NCI-H2029 (cell line): ENCODE measurements around the gene HDAC4.

ENCODE experiments used
- DNase-seq: peaks from one replicate; lab custom pipeline; 2025; lab: John Stamatoyannopoulos, UW

HDAC4 gene

DNA sequence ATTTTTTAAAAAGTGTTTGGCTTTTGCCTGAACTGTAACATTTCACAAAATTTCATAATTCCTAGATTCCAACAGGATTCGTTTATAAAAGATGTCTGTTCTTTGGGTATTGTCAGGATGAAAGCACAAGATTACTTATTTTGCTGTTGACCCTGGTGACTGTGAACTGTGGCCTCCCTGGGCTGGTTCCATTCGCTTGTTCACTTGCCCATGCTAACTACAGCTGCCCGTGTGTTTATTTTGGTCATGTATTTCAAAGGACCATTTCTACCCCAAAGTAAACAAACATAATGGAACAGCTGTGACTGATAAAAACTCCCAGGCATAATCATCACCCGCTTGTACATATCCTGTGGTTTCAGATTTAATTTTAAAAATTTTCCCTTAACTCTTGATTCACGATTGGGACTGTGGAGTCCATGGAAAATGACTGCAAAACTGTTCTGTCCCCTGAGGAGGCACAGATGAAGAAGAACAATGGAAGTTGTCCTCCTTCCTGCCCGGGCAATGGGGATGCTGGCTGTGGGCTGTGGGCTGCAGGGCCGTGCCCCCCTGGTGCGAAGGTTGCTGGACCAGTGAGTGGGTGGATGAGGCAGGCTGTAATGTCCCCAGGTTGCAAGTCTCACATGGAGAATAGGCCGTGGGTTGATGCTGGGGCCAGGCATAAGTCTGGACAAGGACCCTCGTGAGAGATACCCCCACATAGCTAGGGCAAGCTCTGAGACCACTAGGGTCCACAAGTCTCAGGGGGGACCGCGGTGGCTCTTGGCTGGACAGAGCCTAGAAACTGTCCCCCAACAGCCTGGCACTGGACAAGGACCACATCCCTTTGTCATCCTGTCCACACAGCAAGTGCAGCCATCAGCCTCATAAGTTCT, 28.9 kb upstream of the HDAC4 start:
- DNase-seq: no peak

DNA sequence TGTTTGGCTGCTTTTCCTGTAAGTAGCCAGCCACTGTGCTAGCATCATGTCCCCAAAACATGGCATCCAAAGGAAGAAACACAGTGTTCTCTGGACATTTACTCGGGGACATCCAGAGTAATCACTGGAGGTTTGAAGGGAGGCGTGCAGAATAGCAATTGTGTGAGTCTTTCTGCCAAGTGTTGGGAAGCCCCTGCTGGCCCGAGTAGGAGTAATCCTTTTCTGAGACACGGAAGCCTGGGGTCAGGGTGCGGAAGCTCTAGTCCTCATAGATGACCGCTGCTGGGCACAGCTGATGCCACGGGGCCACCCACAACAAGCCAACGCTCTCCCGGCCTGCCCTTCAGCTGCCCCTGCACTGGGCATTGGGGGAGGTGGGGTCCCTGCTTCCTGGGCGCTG, 24.8 kb upstream of the HDAC4 start:
- no peak for DNase-seq

GRCh38 chr2:239424337-239425045, 23.7 kb upstream of the HDAC4 start:
- DNase-seq: no peak

GRCh38 chr2:239423551-239423950, 22.7 kb upstream of the HDAC4 start:
- DNase-seq: no peak

DNA sequence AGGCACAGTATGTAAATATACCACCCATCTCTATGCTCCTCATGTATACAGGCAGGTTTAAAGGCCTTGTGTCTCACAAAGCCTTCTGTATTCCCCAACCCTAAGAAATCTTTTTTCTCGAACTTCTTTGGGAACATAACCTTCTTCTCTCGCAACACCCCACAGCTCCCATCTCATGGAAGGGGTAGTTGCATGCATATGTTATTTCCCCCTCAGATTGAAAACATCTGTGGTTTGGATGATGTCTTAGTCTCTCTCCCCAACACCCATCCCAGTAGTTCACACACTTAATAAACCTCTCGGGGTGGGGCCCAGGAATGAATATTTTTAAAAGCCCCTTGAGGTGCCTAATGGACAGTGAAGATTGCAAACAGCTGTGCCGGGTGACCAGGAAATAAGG, 21.0 kb upstream of the HDAC4 start:
- no peak for DNase-seq

- DNase-seq: no peak
These were observed 19.3 kb upstream of the HDAC4 start for GRCh38 chr2:239420082-239420481.

- no peak for DNase-seq
These were observed 18.1 kb upstream of the HDAC4 start for GRCh38 chr2:239418918-239419317.

- no peak for DNase-seq
These were observed 12.2 kb upstream of the HDAC4 start for GRCh38 chr2:239412905-239413603.

GRCh38 chr2:239411549-239412319, 10.9 kb upstream of the HDAC4 start:
- DNase-seq: no peak

- DNase-seq: no peak
These were observed 10.3 kb upstream of the HDAC4 start for GRCh38 chr2:239411117-239411516.

DNA sequence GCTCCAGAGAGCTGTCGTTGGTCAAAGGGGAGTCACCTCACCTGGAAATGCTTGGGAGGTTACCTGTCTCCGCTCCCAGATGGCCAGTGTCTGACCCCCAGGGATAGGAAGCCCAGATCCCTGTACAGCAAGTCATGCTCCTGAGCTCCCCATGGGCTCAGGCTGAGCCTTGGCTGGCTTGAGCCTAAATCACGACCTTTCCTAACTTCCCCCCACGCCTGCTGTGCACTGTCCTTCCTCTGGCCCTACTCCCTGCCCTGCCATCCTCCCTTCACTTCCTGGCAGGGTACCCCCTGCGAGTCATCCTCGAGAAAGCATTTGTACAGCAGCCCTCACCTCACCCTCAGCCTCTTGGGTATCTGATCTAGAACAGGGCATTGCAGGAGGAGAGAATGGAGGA, 9.2 kb upstream of the HDAC4 start:
- DNase-seq: no peak

GRCh38 chr2:239407112-239407511, 6.3 kb upstream of the HDAC4 start:
- no peak for DNase-seq

DNA sequence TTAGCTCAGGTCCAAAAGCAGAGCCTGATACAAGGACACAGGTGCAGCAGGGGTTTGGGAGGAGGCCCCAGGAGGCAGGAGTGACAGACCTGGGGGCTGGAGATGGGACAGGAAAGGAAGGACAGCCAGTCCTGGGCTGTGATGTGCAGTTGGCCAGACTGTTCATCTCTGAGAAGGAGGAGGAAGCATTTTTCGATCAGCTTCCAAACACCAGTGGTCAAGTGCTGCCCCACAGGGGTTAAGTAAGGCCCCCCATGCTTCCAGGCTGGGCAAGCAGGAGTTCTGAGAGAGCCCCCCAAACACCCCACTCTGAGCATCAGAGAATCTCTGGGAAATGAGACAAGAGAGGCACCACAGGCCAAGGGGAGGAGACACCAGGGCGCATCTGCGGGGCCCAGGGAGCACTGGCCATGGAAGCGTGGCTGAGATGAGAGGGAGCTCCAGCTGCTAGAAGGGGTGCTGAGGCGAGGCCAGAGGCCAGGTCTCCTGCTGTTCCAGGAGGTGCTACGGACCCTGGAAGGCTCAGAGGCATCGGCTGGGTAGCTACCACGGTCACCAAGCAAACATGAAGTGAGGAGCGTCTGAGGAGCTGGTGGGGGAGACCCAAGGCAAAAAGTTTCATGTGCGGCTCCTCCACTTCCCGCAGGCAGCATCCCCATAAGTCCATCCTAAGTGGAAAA, 5.6 kb upstream of the HDAC4 start:
- no peak for DNase-seq

DNA sequence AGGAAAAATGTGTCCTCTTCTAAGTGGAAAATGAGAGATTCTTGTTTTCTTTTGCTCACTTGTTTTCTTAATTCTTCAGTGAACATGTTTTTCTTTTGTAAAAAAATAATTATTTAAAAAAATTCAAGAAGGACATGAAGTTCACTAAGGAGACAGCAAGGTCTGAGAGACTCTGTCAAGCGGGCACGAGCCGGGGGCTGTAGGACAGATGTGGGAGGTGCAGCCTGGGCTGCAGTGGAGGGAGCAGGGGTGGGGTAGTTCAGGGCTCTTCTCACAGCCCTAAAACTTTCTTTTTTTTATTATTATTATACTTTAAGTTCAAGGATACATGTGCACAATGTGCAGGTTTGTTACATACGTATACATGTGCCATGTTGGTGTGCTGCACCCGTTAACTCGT, 4.3 kb upstream of the HDAC4 start:
- DNase-seq: no peak

GRCh38 chr2:239402666-239403065, 1.8 kb upstream of the HDAC4 start:
- no peak for DNase-seq

DNA sequence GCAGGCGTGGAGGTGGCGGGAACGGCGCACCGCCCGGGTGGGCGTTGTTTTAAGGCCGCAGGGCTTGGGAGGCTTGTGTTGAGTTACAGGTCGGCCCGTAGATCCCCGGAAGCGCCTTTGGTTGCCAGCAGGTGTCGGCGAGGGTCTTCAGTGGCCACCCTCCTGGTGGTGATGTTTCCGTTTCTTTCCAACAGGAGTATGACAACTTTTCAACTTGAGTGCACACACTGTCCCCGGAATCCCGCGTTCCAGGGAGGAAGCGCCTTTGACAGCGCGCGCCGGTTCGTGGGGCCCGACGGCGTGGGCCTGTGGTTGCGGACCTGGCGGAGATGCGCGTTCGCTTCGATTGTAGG, 1.0 kb upstream of the HDAC4 start:
- DNase-seq: peak; percentile 58

GRCh38 chr2:239401067-239401880, 454 bp upstream of the HDAC4 start:
- peak; percentile 97 for DNase-seq

- no peak for DNase-seq
These were observed 762 bp downstream of the HDAC4 start for GRCh38 chr2:239399921-239400595.

- no peak for DNase-seq
These were observed 1.3 kb downstream of the HDAC4 start for GRCh38 chr2:239399433-239399920.

- DNase-seq: no peak
These were observed 2.3 kb downstream of the HDAC4 start for GRCh38 chr2:239398521-239398921.
